ENCODE measurements around the gene SPOCK1.

DNA sequence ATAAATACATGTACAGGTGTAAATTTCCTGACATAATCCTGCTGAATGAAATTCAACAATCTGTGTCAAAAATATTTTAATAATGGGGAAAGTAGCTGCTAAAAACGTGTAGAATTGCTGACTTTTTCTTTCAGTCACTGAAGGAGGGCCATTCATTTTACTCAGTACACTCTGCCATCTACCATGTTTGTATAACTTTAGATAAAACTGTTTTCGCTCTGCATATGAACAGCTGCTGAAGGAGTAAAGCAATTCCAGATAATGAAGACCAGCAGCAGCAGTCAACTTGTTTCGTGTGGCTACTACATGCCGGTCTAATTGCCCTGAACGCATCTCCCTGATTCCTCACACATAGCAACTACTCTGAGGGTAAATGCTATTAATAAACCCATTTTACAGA, 380.5 kb downstream of the SPOCK1 start:
- TF ChIP-seq GABPA (IDR thresholded peaks at IDR 0.05; ENCODE audit: low read depth) (no peak), POLR2AphosphoS5 (IDR thresholded peaks at IDR 0.05; ENCODE audit: low read depth) (no peak)
- TF ChIP-seq, protein P1, sequence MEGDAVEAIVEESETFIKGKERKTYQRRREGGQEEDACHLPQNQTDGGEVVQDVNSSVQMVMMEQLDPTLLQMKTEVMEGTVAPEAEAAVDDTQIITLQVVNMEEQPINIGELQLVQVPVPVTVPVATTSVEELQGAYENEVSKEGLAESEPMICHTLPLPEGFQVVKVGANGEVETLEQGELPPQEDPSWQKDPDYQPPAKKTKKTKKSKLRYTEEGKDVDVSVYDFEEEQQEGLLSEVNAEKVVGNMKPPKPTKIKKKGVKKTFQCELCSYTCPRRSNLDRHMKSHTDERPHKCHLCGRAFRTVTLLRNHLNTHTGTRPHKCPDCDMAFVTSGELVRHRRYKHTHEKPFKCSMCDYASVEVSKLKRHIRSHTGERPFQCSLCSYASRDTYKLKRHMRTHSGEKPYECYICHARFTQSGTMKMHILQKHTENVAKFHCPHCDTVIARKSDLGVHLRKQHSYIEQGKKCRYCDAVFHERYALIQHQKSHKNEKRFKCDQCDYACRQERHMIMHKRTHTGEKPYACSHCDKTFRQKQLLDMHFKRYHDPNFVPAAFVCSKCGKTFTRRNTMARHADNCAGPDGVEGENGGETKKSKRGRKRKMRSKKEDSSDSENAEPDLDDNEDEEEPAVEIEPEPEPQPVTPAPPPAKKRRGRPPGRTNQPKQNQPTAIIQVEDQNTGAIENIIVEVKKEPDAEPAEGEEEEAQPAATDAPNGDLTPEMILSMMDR (IDR thresholded peaks at IDR 0.05; ENCODE audit: insufficient read depth, low read length) = no peak
- TF ChIP-seq, protein P2, sequence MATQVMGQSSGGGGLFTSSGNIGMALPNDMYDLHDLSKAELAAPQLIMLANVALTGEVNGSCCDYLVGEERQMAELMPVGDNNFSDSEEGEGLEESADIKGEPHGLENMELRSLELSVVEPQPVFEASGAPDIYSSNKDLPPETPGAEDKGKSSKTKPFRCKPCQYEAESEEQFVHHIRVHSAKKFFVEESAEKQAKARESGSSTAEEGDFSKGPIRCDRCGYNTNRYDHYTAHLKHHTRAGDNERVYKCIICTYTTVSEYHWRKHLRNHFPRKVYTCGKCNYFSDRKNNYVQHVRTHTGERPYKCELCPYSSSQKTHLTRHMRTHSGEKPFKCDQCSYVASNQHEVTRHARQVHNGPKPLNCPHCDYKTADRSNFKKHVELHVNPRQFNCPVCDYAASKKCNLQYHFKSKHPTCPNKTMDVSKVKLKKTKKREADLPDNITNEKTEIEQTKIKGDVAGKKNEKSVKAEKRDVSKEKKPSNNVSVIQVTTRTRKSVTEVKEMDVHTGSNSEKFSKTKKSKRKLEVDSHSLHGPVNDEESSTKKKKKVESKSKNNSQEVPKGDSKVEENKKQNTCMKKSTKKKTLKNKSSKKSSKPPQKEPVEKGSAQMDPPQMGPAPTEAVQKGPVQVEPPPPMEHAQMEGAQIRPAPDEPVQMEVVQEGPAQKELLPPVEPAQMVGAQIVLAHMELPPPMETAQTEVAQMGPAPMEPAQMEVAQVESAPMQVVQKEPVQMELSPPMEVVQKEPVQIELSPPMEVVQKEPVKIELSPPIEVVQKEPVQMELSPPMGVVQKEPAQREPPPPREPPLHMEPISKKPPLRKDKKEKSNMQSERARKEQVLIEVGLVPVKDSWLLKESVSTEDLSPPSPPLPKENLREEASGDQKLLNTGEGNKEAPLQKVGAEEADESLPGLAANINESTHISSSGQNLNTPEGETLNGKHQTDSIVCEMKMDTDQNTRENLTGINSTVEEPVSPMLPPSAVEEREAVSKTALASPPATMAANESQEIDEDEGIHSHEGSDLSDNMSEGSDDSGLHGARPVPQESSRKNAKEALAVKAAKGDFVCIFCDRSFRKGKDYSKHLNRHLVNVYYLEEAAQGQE (IDR thresholded peaks at IDR 0.05; ENCODE audit: insufficient replicate concordance, low read depth) = no peak

Data from HL-60 (cell line).